Cardiac muscle cell (in vitro differentiated cells and primary cell): ENCODE results near the gene NEGR1. TPM values are rescaled to one million over a fixed set of nuclear protein-coding genes. Genes with fewer than 3 reads are reported as not detected.
A peak's percentile ranks its signal among the peaks of the same experiment; 100 is the strongest.

ENCODE experiments used
- DNase-seq, 2 donors: peaks; one replicate each; pipeline versions ENCODE4 v3.0.0 to v3.0.0-alpha.2; 2010 to 2017; ENCODE audit warnings: low read depth in 1 of 2, low spot score in 1 of 2
- H3K27ac ChIP-seq: fragments of 200-600 bp; sonication (generic); 2 replicates; pipeline ENCODE4 v1.5.1; 2016
- H3K27me3 ChIP-seq: fragments of 200-600 bp; sonication (generic); 2 replicates; pipeline ENCODE4 v1.6.0; 2016; ENCODE audit warnings: control low read depth
- H3K36me3 ChIP-seq: fragments of 200-600 bp; sonication (generic); 2 replicates; pipeline ENCODE4 v1.5.1; 2016; ENCODE audit warnings: control low read depth
- H3K4me1 ChIP-seq: fragments of 200-600 bp; sonication (generic); 2 replicates; pipeline ENCODE4 v1.8.1; 2017; ENCODE audit warnings: low read depth, mild to moderate bottlenecking, mixed run types
- H3K4me3 ChIP-seq: fragments of 200-600 bp; sonication (generic); 2 replicates; pipeline ENCODE4 v1.5.1; 2016; ENCODE audit warnings: mild to moderate bottlenecking
- H3K9me3 ChIP-seq: fragments of 200-600 bp; sonication (generic); 2 replicates; pipeline ENCODE4 v1.5.1; 2017; ENCODE audit warnings: low read depth, mild to moderate bottlenecking, control low read depth
- polyA plus RNA-seq: library from polyadenylated mRNA; unstranded; fragments of >200 nt; fragmentation: Nextera tagmentation; extraction: Ambion mirVana; gene quantifications from 2 replicates; pipeline ENCODE4 v1.2.1, GENCODE V29; 2016
- total RNA-seq: library from RNA; depleted of rRNA; stranded (reverse); fragments of >200 nt; gene quantifications from 2 replicates; pipeline ENCODE4 v1.2.3, GENCODE V29; 2016
- TF ChIP-seq, protein P1 (sequence below): IDR thresholded peaks from 2 replicates; pipeline ENCODE4 v1.5.1; 2012; ENCODE audit warnings: low read depth, mild to moderate bottlenecking, low read length

Gene NEGR1
- total and polyA plus RNA-seq, 2 experiments from 2014 or later = 0.06 to 0.20 TPM

DNA sequence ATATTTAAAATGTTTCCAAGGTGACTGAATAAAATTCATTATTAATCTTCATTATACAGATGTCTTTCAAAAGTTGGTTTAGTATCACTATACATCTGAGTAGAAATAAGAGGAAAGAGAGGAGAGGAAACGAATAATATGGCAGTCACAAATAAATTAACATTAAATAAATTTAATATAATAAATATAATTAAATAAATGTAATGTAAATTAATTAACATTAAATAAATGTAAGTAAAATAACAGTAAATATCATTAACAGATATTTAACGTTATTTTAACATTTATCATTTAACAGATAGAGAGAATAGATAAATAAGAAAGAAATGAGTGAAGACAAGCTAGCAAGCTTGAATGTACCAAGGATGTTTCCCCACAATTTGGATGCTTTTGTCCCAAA lies 592.7 kb downstream of the NEGR1 start:
- Histone ChIP-seq H3K9me3 (no peaks in the 10 kb centered on the region), H3K4me3 (no peak overlapping the region), H3K27me3 (no peaks in the 10 kb centered on the region), H3K36me3 (no peaks in the 10 kb centered on the region), H3K4me1 (no peaks in the 10 kb centered on the region), H3K27ac (no peak overlapping the region)
- TF ChIP-seq, protein P1, sequence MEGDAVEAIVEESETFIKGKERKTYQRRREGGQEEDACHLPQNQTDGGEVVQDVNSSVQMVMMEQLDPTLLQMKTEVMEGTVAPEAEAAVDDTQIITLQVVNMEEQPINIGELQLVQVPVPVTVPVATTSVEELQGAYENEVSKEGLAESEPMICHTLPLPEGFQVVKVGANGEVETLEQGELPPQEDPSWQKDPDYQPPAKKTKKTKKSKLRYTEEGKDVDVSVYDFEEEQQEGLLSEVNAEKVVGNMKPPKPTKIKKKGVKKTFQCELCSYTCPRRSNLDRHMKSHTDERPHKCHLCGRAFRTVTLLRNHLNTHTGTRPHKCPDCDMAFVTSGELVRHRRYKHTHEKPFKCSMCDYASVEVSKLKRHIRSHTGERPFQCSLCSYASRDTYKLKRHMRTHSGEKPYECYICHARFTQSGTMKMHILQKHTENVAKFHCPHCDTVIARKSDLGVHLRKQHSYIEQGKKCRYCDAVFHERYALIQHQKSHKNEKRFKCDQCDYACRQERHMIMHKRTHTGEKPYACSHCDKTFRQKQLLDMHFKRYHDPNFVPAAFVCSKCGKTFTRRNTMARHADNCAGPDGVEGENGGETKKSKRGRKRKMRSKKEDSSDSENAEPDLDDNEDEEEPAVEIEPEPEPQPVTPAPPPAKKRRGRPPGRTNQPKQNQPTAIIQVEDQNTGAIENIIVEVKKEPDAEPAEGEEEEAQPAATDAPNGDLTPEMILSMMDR = no peak
- DNase-seq = no peak

DNA sequence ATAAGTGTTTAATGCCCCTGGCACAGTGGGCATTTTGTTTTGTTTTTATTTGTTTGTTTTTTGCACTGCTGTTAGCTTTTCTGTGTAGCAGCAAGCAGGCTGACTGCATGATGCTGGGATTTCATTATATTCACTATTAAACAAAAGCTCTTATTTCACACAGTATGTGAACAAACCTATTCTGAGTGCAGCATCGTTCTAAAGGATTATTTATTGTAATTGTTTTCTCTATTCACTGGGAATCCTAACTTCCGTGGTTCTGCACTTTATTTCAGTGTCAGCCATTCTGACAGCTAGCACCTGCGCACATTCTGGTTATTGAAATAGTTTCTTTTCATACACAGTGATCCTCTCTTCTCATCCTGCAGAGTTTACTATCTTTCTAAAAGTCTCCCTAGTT lies 595.0 kb downstream of the NEGR1 start:
- no peak overlapping the region for H3K4me3 ChIP-seq
- H3K27me3 ChIP-seq = no peaks in the 10 kb centered on the region
- H3K36me3 ChIP-seq = no peaks in the 10 kb centered on the region
- no peak for DNase-seq
- no peaks in the 10 kb centered on the region for H3K9me3 ChIP-seq
- H3K4me1 ChIP-seq = no peaks in the 10 kb centered on the region
- TF ChIP-seq, protein P1 = no peak
- no peak overlapping the region for H3K27ac ChIP-seq

DNA sequence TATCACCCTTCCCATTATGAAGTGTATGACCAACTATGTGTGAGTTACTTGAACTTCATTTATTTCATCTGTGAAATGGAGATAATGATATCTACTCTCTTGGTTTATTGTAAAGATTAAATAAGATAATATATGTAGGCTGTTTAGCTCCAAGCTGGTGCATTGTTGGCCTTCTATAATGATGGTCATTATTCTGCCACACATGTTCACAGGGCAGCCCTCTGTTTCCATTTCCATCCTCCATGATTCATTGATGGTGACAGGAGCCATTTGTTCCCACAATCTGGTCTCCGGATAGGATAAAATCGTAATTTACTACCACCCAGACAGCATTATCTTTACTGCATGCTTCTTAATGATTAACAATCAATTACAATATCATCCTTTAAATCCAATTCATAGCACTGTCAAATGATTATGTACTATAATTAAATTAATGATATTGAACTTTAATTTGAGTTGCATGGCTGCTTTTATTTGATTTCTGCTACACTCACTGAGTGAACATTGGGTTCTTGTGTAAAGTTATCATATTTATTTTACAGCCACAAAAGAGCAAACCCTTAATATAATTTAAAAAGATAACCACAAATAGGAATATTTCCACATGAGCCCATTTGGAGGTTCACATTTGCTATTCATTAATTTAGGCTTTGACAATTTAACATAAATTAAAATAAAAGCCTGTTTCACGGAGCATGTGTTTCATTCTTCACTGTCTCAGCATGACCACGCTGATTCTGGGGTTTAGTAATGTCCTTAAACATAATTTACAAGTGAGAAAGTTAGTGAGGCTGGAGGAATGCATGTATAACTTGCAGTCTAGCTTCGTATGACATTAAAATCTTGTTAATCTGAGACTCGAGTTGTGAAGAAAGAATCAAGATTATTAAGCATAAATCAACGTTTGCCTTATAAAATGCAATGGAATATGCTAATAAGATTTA lies 605.1 kb downstream of the NEGR1 start:
- TF ChIP-seq, protein P1 = no peak
- Histone ChIP-seq H3K4me1 (no peaks in the 10 kb centered on the region), H3K9me3 (no peaks in the 10 kb centered on the region), H3K27me3 (no peaks in the 10 kb centered on the region), H3K4me3 (no peak overlapping the region), H3K27ac (no peak overlapping the region), H3K36me3 (no peaks in the 10 kb centered on the region)
- DNase-seq = no peak

DNA sequence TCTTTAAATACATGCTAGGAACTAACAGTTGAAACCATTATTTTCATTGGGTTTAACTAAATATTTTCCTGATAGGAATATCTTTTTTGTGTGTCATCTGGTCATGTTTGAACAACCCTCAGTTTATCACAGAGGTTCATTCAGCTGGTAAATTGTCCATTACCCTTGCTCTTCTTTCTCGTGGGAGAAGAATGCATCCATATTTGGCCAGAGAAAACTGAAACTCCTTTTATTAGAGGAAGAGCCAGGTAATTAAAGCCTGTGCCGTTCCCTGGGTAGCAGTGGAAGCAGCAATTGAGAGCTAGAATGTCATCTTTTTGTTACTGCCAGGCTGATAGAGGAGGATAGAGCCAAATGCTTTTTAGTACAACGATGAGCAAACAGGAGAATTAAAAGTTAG lies 614.3 kb downstream of the NEGR1 start:
- H3K9me3 ChIP-seq = no peaks in the 10 kb centered on the region
- DNase-seq = no peak
- no peaks in the 10 kb centered on the region for H3K36me3 ChIP-seq
- TF ChIP-seq, protein P1 = no peak
- no peaks in the 10 kb centered on the region for H3K27me3 ChIP-seq
- H3K27ac ChIP-seq = no peak overlapping the region
- no peak overlapping the region for H3K4me3 ChIP-seq
- H3K4me1 ChIP-seq = no peaks in the 10 kb centered on the region

DNA sequence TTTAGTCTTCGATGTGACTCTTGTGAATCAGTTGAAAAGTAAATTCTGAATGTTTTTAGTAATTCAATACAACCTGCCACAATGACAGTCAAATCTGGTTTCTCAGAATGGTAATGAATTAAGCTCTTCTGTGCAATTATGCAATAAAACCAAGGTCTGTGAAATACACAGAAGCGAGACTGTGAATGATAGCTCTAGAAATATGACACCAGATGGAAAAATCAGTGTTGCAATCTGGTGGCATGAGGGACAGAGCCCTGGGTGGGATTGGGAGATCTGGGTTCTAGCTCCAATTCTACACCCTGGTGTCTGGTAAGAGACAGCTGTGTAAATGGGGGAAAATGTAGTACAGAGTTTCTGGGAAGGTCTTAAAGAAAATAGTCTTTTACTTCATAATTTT lies 615.1 kb downstream of the NEGR1 start:
- no peaks in the 10 kb centered on the region for H3K27me3 ChIP-seq
- no peak overlapping the region for H3K27ac ChIP-seq
- no peak overlapping the region for H3K4me3 ChIP-seq
- H3K4me1 ChIP-seq = no peaks in the 10 kb centered on the region
- H3K36me3 ChIP-seq = no peaks in the 10 kb centered on the region
- TF ChIP-seq, protein P1 = no peak
- no peaks in the 10 kb centered on the region for H3K9me3 ChIP-seq
- peak in 1 of 2 donors; percentile 7 for DNase-seq
